Fibroblast of skin of right biceps (primary cell): ENCODE results near the gene COPS8.

Experiments
- DNase-seq: peaks from one replicate; pipeline ENCODE4 v3.0.0-alpha.2; 2013

Gene COPS8

DNA sequence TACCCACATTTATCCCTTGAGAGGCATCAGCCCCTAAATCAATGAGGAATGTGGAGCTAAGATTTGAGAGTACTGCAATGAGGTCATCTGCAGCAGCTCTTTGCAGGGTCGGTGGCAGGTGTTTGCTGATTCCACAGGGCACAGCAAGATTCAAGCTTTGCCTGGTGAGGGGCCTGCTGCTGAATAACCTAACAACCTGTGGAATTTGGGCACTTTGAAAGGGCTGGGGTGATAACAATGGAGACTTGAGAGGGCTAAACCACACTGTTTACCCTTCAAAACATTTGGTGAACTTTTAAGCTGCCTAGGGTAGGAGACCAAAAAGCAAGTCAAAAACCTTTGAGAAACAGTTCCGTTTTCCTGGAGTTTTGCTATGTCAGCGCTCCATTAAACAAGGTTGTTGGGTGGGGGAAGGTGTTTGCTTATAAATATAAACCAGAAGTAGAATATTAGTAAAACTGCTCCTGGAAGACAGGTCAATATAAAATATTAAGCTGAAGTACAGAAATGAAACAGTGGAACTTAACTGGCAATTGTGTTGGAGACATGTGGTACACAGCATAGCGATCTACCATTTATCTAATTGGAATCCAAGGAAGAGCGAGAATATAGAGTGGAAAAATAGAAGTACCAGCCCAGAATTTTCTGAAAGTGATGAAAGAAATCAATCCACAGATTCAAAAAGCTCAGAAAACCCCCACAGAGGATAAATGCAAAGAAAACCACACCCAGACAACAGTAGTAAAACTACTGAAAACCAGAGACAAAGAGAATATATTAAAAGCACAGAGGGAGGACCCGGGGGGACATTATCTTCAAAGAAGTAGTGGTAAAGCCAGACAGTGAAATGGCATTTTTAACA lies 15.7 kb downstream of the COPS8 start:
- DNase-seq, result no peak

GRCh38 chr2:237102428-237102827 lies 16.7 kb downstream of the COPS8 start:
- no peak for DNase-seq

- no peak for DNase-seq
Observed at GRCh38 chr2:237109421-237109934, 23.8 kb downstream of the COPS8 start.

DNA sequence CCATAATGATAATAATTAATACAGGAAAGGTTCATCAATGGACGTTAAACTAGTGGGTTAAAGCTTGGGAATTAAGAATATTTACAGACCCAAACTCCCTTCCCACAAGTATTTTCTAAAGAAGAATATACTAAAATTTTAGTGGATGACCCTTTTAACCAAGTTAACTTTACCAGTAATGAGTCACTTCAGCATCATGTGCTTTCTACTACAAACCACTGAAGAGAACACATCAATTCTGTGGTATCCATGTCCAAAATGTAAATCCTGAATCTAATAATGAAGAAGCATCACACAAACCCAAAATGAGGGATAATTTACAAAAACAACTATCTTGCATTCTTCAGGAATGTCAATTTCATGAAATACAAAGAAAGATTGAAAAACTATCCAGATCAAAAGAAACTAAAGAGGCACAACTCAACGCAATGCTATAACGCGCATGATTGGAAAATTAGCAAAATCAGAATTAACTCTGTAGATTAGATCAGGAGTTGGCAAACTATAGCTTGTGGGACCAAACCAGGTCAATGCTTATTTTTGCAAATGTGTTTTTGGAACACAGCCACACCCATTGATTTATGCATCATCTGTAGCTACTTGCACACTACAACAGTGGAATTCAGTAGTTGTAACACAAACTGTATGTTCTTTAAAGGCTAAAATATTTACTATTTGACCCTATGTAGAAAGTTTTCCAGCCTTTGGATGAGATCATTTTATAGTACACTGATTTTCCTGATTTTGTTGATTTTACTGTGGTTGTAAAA lies 27.5 kb downstream of the COPS8 start:
- DNase-seq, result no peak

- no peak for DNase-seq
Observed at GRCh38 chr2:237115870-237116269, 30.2 kb downstream of the COPS8 start.

- no peak for DNase-seq
Observed at GRCh38 chr2:237116431-237116830, 30.7 kb downstream of the COPS8 start.

DNA sequence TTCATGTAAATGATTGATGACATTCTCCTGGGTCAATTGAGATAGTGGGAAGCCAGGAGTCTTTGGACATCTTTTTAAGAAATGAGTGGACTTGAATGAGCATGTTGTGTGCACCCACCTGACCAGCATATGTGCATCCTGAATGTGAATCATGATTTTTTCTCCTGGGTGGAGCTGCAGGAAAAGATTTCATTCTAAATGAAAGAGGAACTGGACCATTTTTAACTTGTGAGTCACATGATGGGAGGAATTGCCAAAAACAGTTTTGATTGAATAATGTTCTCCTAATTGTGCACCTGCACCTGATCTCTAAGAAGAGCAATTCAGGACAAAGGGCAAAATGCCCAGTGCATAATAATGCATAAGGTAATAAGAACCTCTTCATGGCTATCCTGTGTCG lies 32.3 kb downstream of the COPS8 start:
- DNase-seq, result peak; percentile 21

DNA sequence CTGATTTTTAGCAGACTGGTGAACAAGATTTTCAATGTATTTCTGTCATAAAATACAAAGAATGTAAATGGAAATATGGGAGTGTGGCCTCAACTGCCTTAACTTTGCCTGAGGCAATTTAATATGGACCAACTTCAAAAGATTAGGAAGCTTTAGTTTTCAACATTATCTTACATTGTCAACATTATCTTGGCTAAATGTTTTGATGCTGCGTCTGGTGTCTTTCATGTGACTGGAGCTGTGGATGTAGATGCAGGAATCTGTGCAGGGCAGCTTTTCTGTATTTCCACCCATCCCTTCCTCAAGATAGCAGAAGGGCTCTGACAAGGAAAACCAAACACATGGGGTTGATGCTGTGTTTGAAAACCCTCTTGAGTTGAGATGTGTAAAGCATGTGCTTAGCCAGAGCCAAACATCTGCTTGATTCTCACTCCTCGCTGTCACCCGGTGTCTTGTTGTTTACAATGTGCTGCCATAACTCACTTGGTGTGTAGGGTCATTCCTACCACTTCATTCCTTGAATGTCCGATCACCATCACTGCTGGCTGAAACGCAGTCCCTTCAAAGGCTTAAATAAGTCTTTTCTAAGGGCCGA lies 33.0 kb downstream of the COPS8 start:
- no peak for DNase-seq

GRCh38 chr2:237120916-237121315 lies 35.2 kb downstream of the COPS8 start:
- DNase-seq, result peak; percentile 18

DNA sequence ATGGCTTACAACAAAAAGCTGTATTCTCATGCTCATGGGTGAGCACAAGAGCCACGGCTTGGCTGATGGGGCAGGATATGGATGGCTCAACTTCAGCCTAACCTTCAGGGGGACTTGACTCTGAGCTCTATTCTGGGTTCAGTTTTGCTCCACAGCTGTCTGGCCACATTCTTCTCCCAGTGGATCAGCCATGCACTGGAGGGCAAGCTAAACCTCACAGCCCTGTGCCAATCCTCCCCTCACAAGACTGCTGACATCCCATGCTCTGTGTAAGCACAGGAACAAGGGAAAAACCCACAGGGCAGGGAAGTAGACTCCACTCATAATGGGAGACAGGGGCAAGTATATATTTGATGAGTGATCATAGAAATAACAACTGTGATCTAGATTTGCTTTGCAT lies 35.6 kb downstream of the COPS8 start:
- DNase-seq, result no peak

- DNase-seq, result peak; percentile 83
Observed at GRCh38 chr2:237122214-237122666, 36.6 kb downstream of the COPS8 start.

GRCh38 chr2:237124820-237125219 lies 39.1 kb downstream of the COPS8 start:
- DNase-seq, result no peak

GRCh38 chr2:237125967-237126366 lies 40.3 kb downstream of the COPS8 start:
- no peak for DNase-seq

DNA sequence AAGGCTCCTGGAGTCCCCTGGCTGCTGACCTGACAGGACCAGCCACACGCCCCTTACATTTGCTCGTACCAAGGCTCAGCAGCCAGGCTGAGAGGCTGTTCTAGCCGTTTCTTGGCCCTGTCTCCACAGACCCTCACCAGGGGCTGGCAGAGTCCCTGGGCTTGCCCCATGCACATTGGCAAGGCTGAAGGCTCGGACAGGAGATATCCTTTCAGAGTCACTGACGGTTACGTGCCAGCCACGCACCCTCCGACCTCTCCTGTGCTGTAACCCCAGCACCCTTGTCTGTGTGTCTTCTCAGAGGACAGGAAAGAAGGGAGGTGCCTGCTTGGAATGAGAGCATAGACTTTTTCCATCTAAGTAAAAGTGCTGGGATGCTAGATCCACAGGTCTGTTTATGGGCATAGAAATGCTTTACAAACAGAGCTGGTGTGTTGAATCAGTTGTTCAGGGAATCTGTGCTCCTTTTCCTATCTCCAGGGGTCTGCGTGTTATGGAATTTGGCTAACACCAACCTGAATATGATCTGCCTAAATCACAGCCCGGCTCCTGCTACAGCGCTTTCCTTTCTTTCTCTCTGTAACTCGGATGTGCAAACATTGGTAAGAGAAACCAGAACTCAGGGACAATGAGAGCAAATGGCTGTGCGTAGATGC lies 41.0 kb downstream of the COPS8 start:
- no peak for DNase-seq

DNA sequence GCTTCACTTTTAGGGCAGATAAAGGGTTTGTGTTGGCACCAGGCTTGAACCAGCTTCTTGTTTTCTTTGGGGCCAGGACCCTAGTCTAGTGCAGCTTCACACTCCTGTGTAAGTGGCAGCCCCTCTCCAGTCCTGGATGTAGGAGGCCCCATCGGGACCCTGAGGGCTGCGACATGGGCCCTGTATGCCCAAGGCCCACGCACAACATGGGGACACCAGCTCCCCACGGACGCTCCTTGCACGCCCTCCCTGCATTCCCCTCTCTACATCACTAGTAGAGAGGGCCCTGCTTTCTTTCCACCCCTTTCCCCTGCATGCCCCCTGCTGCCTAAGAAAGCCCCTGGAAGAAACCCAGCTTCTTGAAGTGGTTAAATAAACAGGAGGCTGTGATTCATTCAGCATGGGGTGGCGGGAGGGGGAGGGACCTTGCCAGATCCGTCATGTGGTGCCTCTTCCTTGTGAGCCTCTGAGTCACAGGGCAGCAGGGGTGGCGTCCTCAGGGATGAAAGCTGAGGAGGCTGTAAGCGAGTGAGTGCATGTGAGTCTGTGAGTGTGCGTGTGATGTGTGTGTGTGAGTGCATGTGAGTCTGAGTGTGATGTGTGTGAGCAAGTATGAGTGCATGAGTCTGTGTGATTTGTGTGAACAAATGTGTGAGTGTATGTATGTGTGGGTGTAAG lies 42.5 kb downstream of the COPS8 start:
- DNase-seq, result peak; percentile 99

- no peak for DNase-seq
Observed at GRCh38 chr2:237128845-237129592, 43.3 kb downstream of the COPS8 start.

- no peak for DNase-seq
Observed at GRCh38 chr2:237129625-237130263, 44.1 kb downstream of the COPS8 start.

DNA sequence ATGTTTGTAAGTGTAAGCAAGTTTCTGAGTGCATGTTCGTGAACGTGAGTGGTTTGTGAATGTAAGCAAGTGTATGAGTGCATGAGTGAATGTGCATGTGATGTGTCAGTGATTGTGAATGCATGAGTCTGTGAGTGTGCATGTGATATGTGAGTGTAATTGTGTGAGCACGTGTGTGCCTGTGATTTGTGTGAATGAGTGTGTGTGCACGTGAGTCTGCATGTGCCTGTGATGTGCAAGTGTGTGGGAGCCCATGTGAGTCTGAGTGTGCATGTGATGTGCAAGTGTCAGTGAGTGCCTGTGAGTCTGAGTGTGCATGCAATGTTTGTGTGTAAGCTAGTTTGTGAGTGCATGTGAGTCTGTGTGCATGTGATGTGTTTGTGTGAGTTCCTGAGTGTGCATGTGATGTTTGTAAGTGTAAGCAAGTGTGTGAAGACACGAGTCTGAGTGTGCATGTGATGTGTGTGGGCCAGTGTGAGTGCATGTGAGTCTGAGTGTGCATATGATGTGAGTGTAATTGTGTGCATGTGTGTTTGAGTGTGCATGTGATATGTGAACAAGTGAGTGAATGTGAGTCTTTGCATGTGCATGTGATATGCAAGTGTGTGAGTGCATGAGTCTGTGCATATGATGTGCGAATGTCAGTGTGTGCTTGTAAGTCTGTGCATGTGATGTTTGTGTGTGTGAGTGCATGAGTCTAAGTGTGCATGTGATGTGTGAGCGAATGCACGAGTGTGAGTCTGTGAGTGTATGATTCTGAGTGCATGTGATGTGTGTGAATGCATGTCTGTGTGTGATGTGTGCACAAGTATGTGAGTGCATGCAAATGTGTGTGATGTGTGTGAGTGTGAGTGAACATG lies 45.1 kb downstream of the COPS8 start:
- DNase-seq, result no peak

GRCh38 chr2:237131749-237132533 lies 46.3 kb downstream of the COPS8 start:
- DNase-seq, result no peak
